SK-N-SH (cell line): Measurements from ENCODE around the gene KRTAP12-2. TPM values are rescaled to one million over a fixed set of nuclear protein-coding genes. Genes with fewer than 3 reads are reported as not detected.

ENCODE experiments used
- CTCF ChIA-PET: fragments of 300-600, 350-600 bp; formaldehyde crosslinking; extraction: SDS; loops from one replicate; lab custom pipeline; 2021; lab: Yijun Ruan, JAX
- POLR2A ChIA-PET: fragments of 350-600 bp; sonication (Branson Sonifier 250); formaldehyde crosslinking; extraction: SDS; loops from one replicate; lab custom pipeline; 2020; ENCODE audit warnings: antibody characterized with exemption, inconsistent platforms; lab: Yijun Ruan, JAX
- DNase-seq: peaks from one replicate; pipeline ENCODE4 v3.0.0; 2012
- H2AFZ ChIP-seq: fragments of 200-600 bp; sonication (generic); 2 replicates; pipeline ENCODE4 v1.8.1; 2016; ENCODE audit warnings: antibody characterized with exemption, mild to moderate bottlenecking, low read depth
- H3F3A ChIP-seq: fragments of 200-600 bp; sonication (generic); replicated peaks from 2 replicates; pipeline ENCODE3; 2016; ENCODE audit warnings: antibody characterized with exemption, mild to moderate bottlenecking; ENCODE audit not compliant: insufficient read depth
- H3K27ac ChIP-seq, 2 experiments: fragments of 200-500 bp in 1 of 2; fragments of 200-600 bp in 1 of 2; sonication (Bioruptor generic) in 1 of 2; sonication (generic), shearing (Covaris generic) in 1 of 2; 2 replicates each; pipeline versions ENCODE4 v1.5.1 to v1.6.1; 2014 to 2016; ENCODE audit warnings: low read depth in 2 of 2, inconsistent platforms in 1 of 2, low read length in 1 of 2, mild to moderate bottlenecking in 1 of 2, mixed read lengths in 1 of 2
- H3K27me3 ChIP-seq: fragments of 200-600 bp; sonication (generic), shearing (Covaris generic); 2 replicates; pipeline ENCODE4 v1.6.1; 2016; ENCODE audit warnings: mixed run types; ENCODE audit not compliant: insufficient read depth
- H3K36me3 ChIP-seq, 2 experiments: fragments of 200-500 bp in 1 of 2; fragments of 200-600 bp in 1 of 2; sonication (Bioruptor generic) in 1 of 2; sonication (generic) in 1 of 2; replicated peaks in 1 of 2; 2 replicates each; pipeline versions ENCODE3 to v1.5.1; 2014 to 2016; ENCODE audit warnings: low read length in 1 of 2, mild to moderate bottlenecking in 1 of 2; ENCODE audit not compliant: insufficient read depth in 2 of 2, control insufficient read depth in 1 of 2
- H3K4me1 ChIP-seq, 2 experiments: fragments of 200-500 bp in 1 of 2; fragments of 200-600 bp in 1 of 2; sonication (Bioruptor generic) in 1 of 2; sonication (generic), shearing (Covaris generic) in 1 of 2; 2 replicates each; pipeline versions ENCODE4 v1.5.1 to v1.6.1; 2014 to 2016; ENCODE audit warnings: low read depth in 1 of 2, low read length in 1 of 2, mixed run types in 1 of 2; ENCODE audit not compliant: insufficient read depth in 2 of 2, control insufficient read depth in 1 of 2
- H3K4me2 ChIP-seq: fragments of 200-600 bp; sonication (generic), shearing (Covaris generic); 2 replicates; pipeline ENCODE4 v1.6.1; 2017; ENCODE audit warnings: mixed run types
- H3K4me3 ChIP-seq, 2 experiments: fragments of 200-500 bp in 1 of 2; fragments of 200-600 bp in 1 of 2; sonication (Bioruptor generic) in 1 of 2; sonication (generic), shearing (Covaris generic) in 1 of 2; 2 replicates each; pipeline versions ENCODE4 v1.5.1 to v1.8.1; 2014 to 2016; ENCODE audit warnings: low read depth in 2 of 2, inconsistent platforms in 1 of 2, low read length in 1 of 2, mild to moderate bottlenecking in 1 of 2, mixed read lengths in 1 of 2, moderate library complexity in 1 of 2
- H3K79me2 ChIP-seq: fragments of 200-600 bp; sonication (generic); 2 replicates; pipeline ENCODE4 v1.8.1; 2017; ENCODE audit warnings: mild to moderate bottlenecking; ENCODE audit not compliant: insufficient read depth
- H3K9ac ChIP-seq: fragments of 200-600 bp; sonication (generic); 2 replicates; pipeline ENCODE4 v1.6.1; 2017; ENCODE audit warnings: mixed run types
- H3K9me2 ChIP-seq: fragments of 200-600 bp; sonication (generic); 2 replicates; pipeline ENCODE4 v1.6.1; 2017; ENCODE audit warnings: mixed run types
- H3K9me3 ChIP-seq: fragments of 200-600 bp; sonication (generic); 2 replicates; pipeline ENCODE4 v1.6.1; 2017; ENCODE audit warnings: mixed run types, mild to moderate bottlenecking, moderate library complexity
- H4K20me1 ChIP-seq: fragments of 200-600 bp; sonication (generic); 2 replicates; pipeline ENCODE4 v1.6.1; 2017; ENCODE audit warnings: mild to moderate bottlenecking, mixed run types; ENCODE audit not compliant: insufficient read depth
- EZH2phosphoT487 ChIP-seq: fragments of 200-600 bp; sonication (generic); IDR thresholded peaks from 2 replicates; pipeline ENCODE4 v1.6.1; 2017; ENCODE audit warnings: low read depth, mixed run types, mild to moderate bottlenecking, antibody characterized with exemption, moderate library complexity, borderline replicate concordance
- FOSL2 ChIP-seq: IDR thresholded peaks from 2 replicates; pipeline ENCODE4 v1.4.0; 2012; ENCODE audit warnings: low read depth, mild to moderate bottlenecking, moderate library complexity, borderline replicate concordance
- GABPA ChIP-seq: IDR thresholded peaks from 2 replicates; pipeline ENCODE4 v1.4.0; 2012; ENCODE audit warnings: low read depth, mild to moderate bottlenecking
- GATA2 ChIP-seq: sonication (generic); formaldehyde crosslinking; IDR thresholded peaks from 2 replicates; pipeline ENCODE4 v1.5.0; 2020; ENCODE audit warnings: mild to moderate bottlenecking, missing genetic modification reagents
- MAX ChIP-seq: IDR thresholded peaks from 2 replicates; pipeline ENCODE4 v1.4.0; 2012; ENCODE audit warnings: low read depth
- MXI1 ChIP-seq: IDR thresholded peaks from 2 replicates; pipeline ENCODE4 v1.6.1; 2012; ENCODE audit warnings: mild to moderate bottlenecking, low read depth, low read length, improper control_type of control experiment
- RAD21 ChIP-seq: IDR thresholded peaks from 2 replicates; pipeline ENCODE4 v1.6.1; 2012; ENCODE audit warnings: mild to moderate bottlenecking, low read length
- RXRA ChIP-seq: IDR thresholded peaks from 2 replicates; pipeline ENCODE4 v1.4.0; 2012; ENCODE audit warnings: low read depth, mild to moderate bottlenecking, borderline replicate concordance
- SIN3A ChIP-seq: IDR thresholded peaks from 2 replicates; pipeline ENCODE4 v1.6.1; 2012; ENCODE audit warnings: low read depth, mild to moderate bottlenecking, low read length, moderate library complexity, borderline replicate concordance
- SMC3 ChIP-seq: IDR thresholded peaks from 2 replicates; pipeline ENCODE4 v1.6.1; 2012; ENCODE audit warnings: low read depth, low read length, improper control_type of control experiment
- TCF12 ChIP-seq: IDR thresholded peaks from 2 replicates; pipeline ENCODE4 v1.4.0; 2012
- TEAD4 ChIP-seq: IDR thresholded peaks from 2 replicates; pipeline ENCODE4 v1.4.0; 2012; ENCODE audit warnings: mild to moderate bottlenecking, borderline replicate concordance; ENCODE audit not compliant: insufficient read depth
- USF2 ChIP-seq: fragments of 150-350 bp; IDR thresholded peaks from 2 replicates; pipeline ENCODE4 v1.6.1; 2017; ENCODE audit warnings: antibody characterized with exemption, low read length, low read depth, borderline replicate concordance
- YY1 ChIP-seq: IDR thresholded peaks from 2 replicates; pipeline ENCODE4 v1.4.0; 2012; ENCODE audit warnings: low read depth, mild to moderate bottlenecking
- WGBS: methylation state at CpG from one replicate; pipeline ENCODE4 v1.1.6; 2017; ENCODE audit warnings: low lambda C conversion rate; 5-methylcytosine and 5-hydroxymethylcytosine counted together
- polyA plus RNA-seq, 3 experiments: library from polyadenylated mRNA; depleted of rRNA; stranded (reverse); fragments of >200 nt; gene quantifications; 2 replicates each; pipeline ENCODE4 v1.2.3, GENCODE V29; 2012
- TF ChIP-seq, protein P1 (sequence below): fragments of 150-350 bp; IDR thresholded peaks from 2 replicates; pipeline ENCODE4 v1.6.1; 2016; ENCODE audit warnings: mild to moderate bottlenecking, low read depth, low read length
- TF ChIP-seq, protein P2 (sequence below): IDR thresholded peaks from 2 replicates; pipeline ENCODE4 v1.6.1; 2012; ENCODE audit warnings: mild to moderate bottlenecking, low read depth, low read length, moderate library complexity
- TF ChIP-seq, protein P3 (sequence below): IDR thresholded peaks from 2 replicates; pipeline ENCODE4 v1.4.0; 2012; ENCODE audit warnings: low read depth, borderline replicate concordance
- TF ChIP-seq, protein P4 (sequence below): fragments of 200-600 bp; sonication (generic); IDR thresholded peaks from 2 replicates; pipeline ENCODE4 v1.6.1; 2017; ENCODE audit warnings: antibody characterized with exemption, mild to moderate bottlenecking, moderate library complexity

KRTAP12-2 gene
- polyA plus RNA-seq, 1 of the 3 experiments (the other 2 are of a cell fraction): not detected

DNA sequence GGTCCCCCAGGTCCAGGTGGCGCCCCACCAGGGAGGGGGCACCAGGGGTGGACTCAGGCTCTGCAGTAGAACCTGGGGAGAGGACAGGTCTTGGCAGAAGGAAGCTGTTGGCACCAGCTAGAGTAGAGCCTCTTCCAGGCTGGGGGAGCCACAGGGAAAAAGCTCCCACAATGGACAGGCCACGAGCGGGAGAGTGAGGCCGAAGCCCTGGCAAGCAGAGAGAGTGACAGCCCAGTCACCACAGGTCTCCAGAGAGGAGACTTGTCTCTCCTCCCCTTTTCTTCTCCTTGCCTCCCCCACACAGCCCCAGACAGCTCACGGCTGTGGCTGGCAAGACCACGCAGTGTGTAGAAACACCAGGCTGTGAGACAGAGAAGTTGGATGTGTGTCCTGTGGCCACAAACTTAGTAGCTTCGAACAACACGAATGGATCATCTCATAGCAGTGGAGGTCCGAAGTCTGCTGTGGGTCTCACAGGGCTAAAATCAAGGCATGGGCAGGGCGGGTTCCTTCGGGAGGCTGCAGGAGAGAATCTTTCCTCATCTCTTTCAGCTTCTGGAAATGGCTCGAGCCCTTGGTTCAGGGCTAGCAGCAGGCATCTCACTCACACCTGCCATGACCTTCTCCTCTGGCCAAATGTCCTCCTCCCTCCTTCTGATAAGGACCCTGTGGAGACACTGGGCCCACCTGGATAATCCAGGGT lies 15.6 kb downstream of the KRTAP12-2 start:
- CTCF ChIA-PET: no interaction called here
- POLR2A ChIA-PET: no interaction called here
- no peaks in the 10 kb centered on the region for H3K4me1 ChIP-seq

More for the DNA sequence above, 15.6 kb downstream of the KRTAP12-2 start:
- Histone ChIP-seq H3K9me3 (no peaks in the 10 kb centered on the region), H2AFZ (no peak overlapping the region), H3K9me2 (no peaks in the 10 kb centered on the region), H3K4me3 (no peak overlapping the region), H3K36me3 (no peaks in the 10 kb centered on the region), H3K9ac (no peak overlapping the region), H3F3A (no peaks in the 10 kb centered on the region), H4K20me1 (no peaks in the 10 kb centered on the region), H3K27ac (no peak overlapping the region), H3K27me3 (peaks cover 62% of the 10 kb centered on the region), H3K79me2 (no peaks in the 10 kb centered on the region), H3K4me2 (no peak overlapping the region)
- DNase-seq: no peak
- no peak for TF ChIP-seq GABPA
- TF ChIP-seq, protein P1, sequence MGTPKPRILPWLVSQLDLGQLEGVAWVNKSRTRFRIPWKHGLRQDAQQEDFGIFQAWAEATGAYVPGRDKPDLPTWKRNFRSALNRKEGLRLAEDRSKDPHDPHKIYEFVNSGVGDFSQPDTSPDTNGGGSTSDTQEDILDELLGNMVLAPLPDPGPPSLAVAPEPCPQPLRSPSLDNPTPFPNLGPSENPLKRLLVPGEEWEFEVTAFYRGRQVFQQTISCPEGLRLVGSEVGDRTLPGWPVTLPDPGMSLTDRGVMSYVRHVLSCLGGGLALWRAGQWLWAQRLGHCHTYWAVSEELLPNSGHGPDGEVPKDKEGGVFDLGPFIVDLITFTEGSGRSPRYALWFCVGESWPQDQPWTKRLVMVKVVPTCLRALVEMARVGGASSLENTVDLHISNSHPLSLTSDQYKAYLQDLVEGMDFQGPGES: no peak
- no peak for TF ChIP-seq MAX
- no peak for TF ChIP-seq USF2
- no peak for TF ChIP-seq EZH2phosphoT487
- TF ChIP-seq MXI1: no peak
- no peak for TF ChIP-seq FOSL2
- no peak for TF ChIP-seq TEAD4
- TF ChIP-seq SIN3A: no peak
- TF ChIP-seq YY1: no peak
- no peak for TF ChIP-seq RXRA
- TF ChIP-seq, protein P2, sequence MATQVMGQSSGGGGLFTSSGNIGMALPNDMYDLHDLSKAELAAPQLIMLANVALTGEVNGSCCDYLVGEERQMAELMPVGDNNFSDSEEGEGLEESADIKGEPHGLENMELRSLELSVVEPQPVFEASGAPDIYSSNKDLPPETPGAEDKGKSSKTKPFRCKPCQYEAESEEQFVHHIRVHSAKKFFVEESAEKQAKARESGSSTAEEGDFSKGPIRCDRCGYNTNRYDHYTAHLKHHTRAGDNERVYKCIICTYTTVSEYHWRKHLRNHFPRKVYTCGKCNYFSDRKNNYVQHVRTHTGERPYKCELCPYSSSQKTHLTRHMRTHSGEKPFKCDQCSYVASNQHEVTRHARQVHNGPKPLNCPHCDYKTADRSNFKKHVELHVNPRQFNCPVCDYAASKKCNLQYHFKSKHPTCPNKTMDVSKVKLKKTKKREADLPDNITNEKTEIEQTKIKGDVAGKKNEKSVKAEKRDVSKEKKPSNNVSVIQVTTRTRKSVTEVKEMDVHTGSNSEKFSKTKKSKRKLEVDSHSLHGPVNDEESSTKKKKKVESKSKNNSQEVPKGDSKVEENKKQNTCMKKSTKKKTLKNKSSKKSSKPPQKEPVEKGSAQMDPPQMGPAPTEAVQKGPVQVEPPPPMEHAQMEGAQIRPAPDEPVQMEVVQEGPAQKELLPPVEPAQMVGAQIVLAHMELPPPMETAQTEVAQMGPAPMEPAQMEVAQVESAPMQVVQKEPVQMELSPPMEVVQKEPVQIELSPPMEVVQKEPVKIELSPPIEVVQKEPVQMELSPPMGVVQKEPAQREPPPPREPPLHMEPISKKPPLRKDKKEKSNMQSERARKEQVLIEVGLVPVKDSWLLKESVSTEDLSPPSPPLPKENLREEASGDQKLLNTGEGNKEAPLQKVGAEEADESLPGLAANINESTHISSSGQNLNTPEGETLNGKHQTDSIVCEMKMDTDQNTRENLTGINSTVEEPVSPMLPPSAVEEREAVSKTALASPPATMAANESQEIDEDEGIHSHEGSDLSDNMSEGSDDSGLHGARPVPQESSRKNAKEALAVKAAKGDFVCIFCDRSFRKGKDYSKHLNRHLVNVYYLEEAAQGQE: no peak
- TF ChIP-seq RAD21: no peak
- TF ChIP-seq, protein P3, sequence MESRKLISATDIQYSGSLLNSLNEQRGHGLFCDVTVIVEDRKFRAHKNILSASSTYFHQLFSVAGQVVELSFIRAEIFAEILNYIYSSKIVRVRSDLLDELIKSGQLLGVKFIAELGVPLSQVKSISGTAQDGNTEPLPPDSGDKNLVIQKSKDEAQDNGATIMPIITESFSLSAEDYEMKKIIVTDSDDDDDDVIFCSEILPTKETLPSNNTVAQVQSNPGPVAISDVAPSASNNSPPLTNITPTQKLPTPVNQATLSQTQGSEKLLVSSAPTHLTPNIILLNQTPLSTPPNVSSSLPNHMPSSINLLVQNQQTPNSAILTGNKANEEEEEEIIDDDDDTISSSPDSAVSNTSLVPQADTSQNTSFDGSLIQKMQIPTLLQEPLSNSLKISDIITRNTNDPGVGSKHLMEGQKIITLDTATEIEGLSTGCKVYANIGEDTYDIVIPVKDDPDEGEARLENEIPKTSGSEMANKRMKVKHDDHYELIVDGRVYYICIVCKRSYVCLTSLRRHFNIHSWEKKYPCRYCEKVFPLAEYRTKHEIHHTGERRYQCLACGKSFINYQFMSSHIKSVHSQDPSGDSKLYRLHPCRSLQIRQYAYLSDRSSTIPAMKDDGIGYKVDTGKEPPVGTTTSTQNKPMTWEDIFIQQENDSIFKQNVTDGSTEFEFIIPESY: no peak
- no peak for TF ChIP-seq SMC3
- no peak for TF ChIP-seq TCF12
- TF ChIP-seq, protein P4, sequence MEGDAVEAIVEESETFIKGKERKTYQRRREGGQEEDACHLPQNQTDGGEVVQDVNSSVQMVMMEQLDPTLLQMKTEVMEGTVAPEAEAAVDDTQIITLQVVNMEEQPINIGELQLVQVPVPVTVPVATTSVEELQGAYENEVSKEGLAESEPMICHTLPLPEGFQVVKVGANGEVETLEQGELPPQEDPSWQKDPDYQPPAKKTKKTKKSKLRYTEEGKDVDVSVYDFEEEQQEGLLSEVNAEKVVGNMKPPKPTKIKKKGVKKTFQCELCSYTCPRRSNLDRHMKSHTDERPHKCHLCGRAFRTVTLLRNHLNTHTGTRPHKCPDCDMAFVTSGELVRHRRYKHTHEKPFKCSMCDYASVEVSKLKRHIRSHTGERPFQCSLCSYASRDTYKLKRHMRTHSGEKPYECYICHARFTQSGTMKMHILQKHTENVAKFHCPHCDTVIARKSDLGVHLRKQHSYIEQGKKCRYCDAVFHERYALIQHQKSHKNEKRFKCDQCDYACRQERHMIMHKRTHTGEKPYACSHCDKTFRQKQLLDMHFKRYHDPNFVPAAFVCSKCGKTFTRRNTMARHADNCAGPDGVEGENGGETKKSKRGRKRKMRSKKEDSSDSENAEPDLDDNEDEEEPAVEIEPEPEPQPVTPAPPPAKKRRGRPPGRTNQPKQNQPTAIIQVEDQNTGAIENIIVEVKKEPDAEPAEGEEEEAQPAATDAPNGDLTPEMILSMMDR: no peak
- no peak for TF ChIP-seq GATA2
- WGBS: 12% methylated on average over 9 of the region's 12 CpGs
